ENCODE data around the gene MRPL34. TPM values are rescaled to one million over a fixed set of nuclear protein-coding genes. Genes with fewer than 3 reads are reported as not detected.

Gene MRPL34
- total and polyA plus RNA-seq, 9 of the 15 experiments (the other 6 are each of a cell fraction or from before 2014, with no cell fraction given): 11.5 to 256 (median 72.5) TPM

DNA sequence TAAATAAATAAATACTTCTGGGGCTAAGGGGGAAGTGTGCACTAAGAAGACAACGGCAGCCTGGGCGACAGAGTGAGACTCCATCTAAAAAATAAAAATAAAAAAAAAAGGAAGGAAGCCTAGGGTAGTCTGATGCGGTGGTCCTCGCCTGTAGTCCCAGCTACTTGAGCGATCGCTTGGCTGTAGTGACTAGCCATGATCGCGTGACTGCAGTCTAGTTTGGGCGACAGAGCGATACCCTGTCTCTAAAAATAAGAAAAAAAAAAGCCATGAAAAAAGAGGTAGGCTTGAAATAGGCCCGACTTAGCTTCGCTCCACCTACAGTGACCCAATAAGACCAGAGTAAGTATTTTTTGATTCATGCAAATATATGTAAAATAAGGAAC lies 39.1 kb upstream of the MRPL34 start:
- ATAC-seq (no peak; the same call in 1 of the 3 replicates), FAIRE-seq (no peak), DNase-seq (ENCODE audit: extremely low read depth in 1 of 4, low spot score in 3 of 4) (no peak)
- peaks cover 3 to 18% of the 10 kb centered on the region in 2 experiments; a peak in 3 of 5 replicates for H3K4me1 ChIP-seq (replicated peaks in 1 of 2; ENCODE audit: control insufficient read depth in 2 of 2, insufficient read depth in 2 of 2, low read length in 2 of 2)
- no peaks in the 10 kb centered on the region for H3K9me1 ChIP-seq (ENCODE audit: control insufficient read depth, insufficient read depth, low read length)
- no peak overlapping the region for H3K9ac ChIP-seq (ENCODE audit: insufficient read depth in 1 of 2, low read depth in 2 of 2, low read length in 2 of 2)
- peak overlapping the region; percentile 73 for H2AFZ ChIP-seq (ENCODE audit: low read depth, low read length)
- 67% methylated on average over 11 of the region's 12 CpGs for WGBS (ENCODE audit: insufficient coverage, low coverage, missing lambda C conversion rate)
- peaks cover 21% of the 10 kb centered on the region for H3K36me3 ChIP-seq (ENCODE audit: control insufficient read depth, insufficient read depth, low read length)
- no TSS peak for BruUV-seq (replicated peaks)
- H3K27ac ChIP-seq (ENCODE audit: extremely low read depth, low read depth, low read length): peak overlapping the region; percentile 26; the same call in 1 of the 3 replicates
- no peaks in the 10 kb centered on the region for H3K9me3 ChIP-seq (replicated peaks; ENCODE audit: control insufficient read depth, insufficient read depth, low read depth, low read length)
- peak overlapping the region; percentile 4; the same call in 1 of the 2 replicates for H3K4me2 ChIP-seq (ENCODE audit: insufficient read depth, low read length)
- intact Hi-C loops (cut with micrococcal nuclease) (loop anchor here (5.0 kb wide), 1 partner anchor 39 kb away; the partner anchor contains the start of gene OCEL1), in situ Hi-C loops (cut with MboI) (no loop called here)
- POLR2A ChIA-PET: interaction anchor here (0.6 to 2.7 kb wide), 16 partner anchors 9 to 192 kb away, joined by 3 to 12 read pairs (median 4); partner anchors contain the start of genes ABHD8, ANKLE1, HAUS8 and USE1
- no peak overlapping the region for H3K4me3 ChIP-seq
- H3K79me2 ChIP-seq (ENCODE audit: control insufficient read depth, insufficient read depth, low read length): peaks cover 19% of the 10 kb centered on the region
- CTCF ChIA-PET (ENCODE audit: low intra/inter-chr PET ratio): no interaction called here
- H4K20me1 ChIP-seq (replicated peaks; ENCODE audit: control insufficient read depth, insufficient read depth, low read length): no peaks in the 10 kb centered on the region
- no peaks in the 10 kb centered on the region for H3K27me3 ChIP-seq (ENCODE audit: control insufficient read depth in 2 of 2, insufficient read depth in 2 of 2, low read length in 2 of 2)
- TF ChIP-seq, protein P1, sequence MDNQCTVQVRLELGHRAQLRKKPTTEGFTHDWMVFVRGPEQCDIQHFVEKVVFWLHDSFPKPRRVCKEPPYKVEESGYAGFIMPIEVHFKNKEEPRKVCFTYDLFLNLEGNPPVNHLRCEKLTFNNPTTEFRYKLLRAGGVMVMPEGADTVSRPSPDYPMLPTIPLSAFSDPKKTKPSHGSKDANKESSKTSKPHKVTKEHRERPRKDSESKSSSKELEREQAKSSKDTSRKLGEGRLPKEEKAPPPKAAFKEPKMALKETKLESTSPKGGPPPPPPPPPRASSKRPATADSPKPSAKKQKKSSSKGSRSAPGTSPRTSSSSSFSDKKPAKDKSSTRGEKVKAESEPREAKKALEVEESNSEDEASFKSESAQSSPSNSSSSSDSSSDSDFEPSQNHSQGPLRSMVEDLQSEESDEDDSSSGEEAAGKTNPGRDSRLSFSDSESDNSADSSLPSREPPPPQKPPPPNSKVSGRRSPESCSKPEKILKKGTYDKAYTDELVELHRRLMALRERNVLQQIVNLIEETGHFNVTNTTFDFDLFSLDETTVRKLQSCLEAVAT (IDR thresholded peaks at IDR 0.05): 0 out of 4 replicates have a peak, but pooled peaks of 1 of the 2 experiments have one; percentile 89
- TF ChIP-seq CHCHD3 (CRISPR knock-in tag; IDR thresholded peaks at IDR 0.05) (no peak), ZNF316 (IDR thresholded peaks at IDR 0.05) (peak; percentile 3; the same call in 1 of the 2 replicates), MYC (IDR thresholded peaks at IDR 0.05; ENCODE audit: low read depth, low read length) (no peak; the same call in 1 of the 2 replicates), MYC (CRISPR knock-in tag; IDR thresholded peaks at IDR 0.05; ENCODE audit: borderline replicate concordance, low read depth) (0 out of 2 replicates have a peak, but pooled peaks have one; percentile 37), SUPT5H (IDR thresholded peaks at IDR 0.05) (no peak), KDM1A (IDR thresholded peaks at IDR 0.05) (no peak), ZNF121 (CRISPR knock-in tag; conservative IDR thresholded peaks at IDR 0.05) (0 out of 2 replicates have a peak, but pooled peaks have one; percentile 1), EHMT2 (IDR thresholded peaks at IDR 0.05) (no peak), ZNF174 (CRISPR knock-in tag; IDR thresholded peaks at IDR 0.05) (no peak), ZFX (CRISPR knock-in tag; IDR thresholded peaks at IDR 0.05) (peak; percentile 43; the same call in 1 of the 2 replicates), ZNF12 (CRISPR knock-in tag; IDR thresholded peaks at IDR 0.05) (no peak), SREBF2 (CRISPR knock-in tag; IDR thresholded peaks at IDR 0.05) (no peak)
- TF ChIP-seq, protein P2, sequence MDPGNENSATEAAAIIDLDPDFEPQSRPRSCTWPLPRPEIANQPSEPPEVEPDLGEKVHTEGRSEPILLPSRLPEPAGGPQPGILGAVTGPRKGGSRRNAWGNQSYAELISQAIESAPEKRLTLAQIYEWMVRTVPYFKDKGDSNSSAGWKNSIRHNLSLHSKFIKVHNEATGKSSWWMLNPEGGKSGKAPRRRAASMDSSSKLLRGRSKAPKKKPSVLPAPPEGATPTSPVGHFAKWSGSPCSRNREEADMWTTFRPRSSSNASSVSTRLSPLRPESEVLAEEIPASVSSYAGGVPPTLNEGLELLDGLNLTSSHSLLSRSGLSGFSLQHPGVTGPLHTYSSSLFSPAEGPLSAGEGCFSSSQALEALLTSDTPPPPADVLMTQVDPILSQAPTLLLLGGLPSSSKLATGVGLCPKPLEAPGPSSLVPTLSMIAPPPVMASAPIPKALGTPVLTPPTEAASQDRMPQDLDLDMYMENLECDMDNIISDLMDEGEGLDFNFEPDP (CRISPR knock-in tag; IDR thresholded peaks at IDR 0.05): no peak
- TF ChIP-seq, protein P3, sequence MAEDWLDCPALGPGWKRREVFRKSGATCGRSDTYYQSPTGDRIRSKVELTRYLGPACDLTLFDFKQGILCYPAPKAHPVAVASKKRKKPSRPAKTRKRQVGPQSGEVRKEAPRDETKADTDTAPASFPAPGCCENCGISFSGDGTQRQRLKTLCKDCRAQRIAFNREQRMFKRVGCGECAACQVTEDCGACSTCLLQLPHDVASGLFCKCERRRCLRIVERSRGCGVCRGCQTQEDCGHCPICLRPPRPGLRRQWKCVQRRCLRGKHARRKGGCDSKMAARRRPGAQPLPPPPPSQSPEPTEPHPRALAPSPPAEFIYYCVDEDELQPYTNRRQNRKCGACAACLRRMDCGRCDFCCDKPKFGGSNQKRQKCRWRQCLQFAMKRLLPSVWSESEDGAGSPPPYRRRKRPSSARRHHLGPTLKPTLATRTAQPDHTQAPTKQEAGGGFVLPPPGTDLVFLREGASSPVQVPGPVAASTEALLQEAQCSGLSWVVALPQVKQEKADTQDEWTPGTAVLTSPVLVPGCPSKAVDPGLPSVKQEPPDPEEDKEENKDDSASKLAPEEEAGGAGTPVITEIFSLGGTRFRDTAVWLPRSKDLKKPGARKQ (CRISPR knock-in tag; IDR thresholded peaks at IDR 0.05): 0 out of 2 replicates have a peak, but pooled peaks have one; percentile 11
- TF ChIP-seq, protein P4, sequence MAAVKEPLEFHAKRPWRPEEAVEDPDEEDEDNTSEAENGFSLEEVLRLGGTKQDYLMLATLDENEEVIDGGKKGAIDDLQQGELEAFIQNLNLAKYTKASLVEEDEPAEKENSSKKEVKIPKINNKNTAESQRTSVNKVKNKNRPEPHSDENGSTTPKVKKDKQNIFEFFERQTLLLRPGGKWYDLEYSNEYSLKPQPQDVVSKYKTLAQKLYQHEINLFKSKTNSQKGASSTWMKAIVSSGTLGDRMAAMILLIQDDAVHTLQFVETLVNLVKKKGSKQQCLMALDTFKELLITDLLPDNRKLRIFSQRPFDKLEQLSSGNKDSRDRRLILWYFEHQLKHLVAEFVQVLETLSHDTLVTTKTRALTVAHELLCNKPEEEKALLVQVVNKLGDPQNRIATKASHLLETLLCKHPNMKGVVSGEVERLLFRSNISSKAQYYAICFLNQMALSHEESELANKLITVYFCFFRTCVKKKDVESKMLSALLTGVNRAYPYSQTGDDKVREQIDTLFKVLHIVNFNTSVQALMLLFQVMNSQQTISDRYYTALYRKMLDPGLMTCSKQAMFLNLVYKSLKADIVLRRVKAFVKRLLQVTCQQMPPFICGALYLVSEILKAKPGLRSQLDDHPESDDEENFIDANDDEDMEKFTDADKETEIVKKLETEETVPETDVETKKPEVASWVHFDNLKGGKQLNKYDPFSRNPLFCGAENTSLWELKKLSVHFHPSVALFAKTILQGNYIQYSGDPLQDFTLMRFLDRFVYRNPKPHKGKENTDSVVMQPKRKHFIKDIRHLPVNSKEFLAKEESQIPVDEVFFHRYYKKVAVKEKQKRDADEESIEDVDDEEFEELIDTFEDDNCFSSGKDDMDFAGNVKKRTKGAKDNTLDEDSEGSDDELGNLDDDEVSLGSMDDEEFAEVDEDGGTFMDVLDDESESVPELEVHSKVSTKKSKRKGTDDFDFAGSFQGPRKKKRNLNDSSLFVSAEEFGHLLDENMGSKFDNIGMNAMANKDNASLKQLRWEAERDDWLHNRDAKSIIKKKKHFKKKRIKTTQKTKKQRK (IDR thresholded peaks at IDR 0.05; ENCODE audit: borderline replicate concordance, low read depth, low read length): no peak

Measured in K562 (cell line).